ENCODE measurements around the gene SLC1A3. TPM values are rescaled to one million over a fixed set of nuclear protein-coding genes. Genes with fewer than 3 reads are reported as not detected.

SLC1A3 gene
- total and polyA plus RNA-seq, 11 donors, result 49.5 to 153 (median 66.1) TPM

DNA sequence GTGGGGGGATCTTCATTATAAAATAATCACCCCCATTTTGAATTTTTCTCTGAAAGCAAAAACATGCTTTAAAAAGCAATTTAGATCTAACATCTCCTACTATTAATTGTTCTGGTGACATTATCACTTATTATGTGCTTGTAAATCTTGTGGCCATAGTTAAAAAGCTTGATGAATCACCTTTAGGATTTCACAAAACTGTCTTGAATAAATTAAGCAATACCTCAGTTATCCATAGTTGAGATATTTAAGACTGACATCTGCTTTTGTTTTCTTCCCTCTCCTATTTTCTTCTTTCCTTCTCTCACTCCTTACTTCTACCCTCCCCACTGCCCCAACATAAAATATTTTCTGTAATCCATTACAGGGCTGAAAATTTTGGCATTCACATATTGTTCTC is 84.8 kb downstream of the SLC1A3 start:
- H3K27ac ChIP-seq, result peak overlapping the region in 11 of 12 donors; percentile 7 to 84 (median 64)
- H3K27me3 ChIP-seq, result no peaks in the 10 kb centered on the region
- H3K4me3 ChIP-seq, result no peak overlapping the region
- TF ChIP-seq POLR2A (IDR thresholded peaks at IDR 0.05), result no peak
- H3K9me3 ChIP-seq, result no peaks in the 10 kb centered on the region
- H3K4me1 ChIP-seq, result peaks cover 0 to 51% (median 25%) of the 10 kb centered on the region in 12 donors
- DNase-seq (no peak), ATAC-seq (no peak)
- H3K36me3 ChIP-seq, result peaks cover 0 to 9% (median 0%) of the 10 kb centered on the region in 9 donors
- intact Hi-C loops (cut with DNase I), result loop anchor here in 7 of 10 donors (2.0 to 10.0 kb wide), 10 partner anchors 84 to 516 kb away; partner anchors contain the start of genes SLC1A3 (in 6 of the 7) and RANBP3L (in 1 of the 7)

DNA sequence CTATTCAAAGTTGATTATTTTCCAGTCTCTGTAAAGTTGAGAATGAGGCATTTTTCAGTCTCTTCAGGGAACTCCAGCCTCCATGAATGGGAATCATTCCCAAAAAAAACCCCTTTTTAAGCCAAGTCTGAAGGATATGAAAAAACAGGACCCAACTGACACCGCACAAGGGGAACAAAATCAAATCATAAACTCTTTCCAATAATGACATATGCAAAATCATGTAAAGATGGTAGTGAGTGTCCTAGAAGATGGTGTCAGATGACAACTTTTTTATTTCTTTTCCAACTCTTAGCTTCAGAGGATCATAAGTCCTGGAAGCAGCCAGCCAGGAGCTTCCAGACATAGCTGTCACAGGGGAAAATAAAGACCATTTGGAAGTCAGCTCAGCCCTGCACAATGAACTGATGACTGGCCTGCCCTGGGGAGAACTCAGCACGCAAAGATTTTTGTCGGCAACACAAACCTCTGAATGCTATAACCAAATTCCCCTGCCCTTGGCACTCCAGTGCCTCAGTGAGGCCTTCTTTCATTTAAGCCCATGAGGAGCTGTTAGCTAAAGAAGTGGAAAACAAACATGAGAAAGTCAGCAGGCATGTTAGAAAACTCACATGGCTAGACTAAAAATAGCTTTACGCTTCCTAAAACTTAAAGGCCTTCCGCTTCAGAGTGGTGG is 85.4 kb downstream of the SLC1A3 start:
- TF ChIP-seq POLR2A (IDR thresholded peaks at IDR 0.05), result no peak
- TF ChIP-seq, protein P1, sequence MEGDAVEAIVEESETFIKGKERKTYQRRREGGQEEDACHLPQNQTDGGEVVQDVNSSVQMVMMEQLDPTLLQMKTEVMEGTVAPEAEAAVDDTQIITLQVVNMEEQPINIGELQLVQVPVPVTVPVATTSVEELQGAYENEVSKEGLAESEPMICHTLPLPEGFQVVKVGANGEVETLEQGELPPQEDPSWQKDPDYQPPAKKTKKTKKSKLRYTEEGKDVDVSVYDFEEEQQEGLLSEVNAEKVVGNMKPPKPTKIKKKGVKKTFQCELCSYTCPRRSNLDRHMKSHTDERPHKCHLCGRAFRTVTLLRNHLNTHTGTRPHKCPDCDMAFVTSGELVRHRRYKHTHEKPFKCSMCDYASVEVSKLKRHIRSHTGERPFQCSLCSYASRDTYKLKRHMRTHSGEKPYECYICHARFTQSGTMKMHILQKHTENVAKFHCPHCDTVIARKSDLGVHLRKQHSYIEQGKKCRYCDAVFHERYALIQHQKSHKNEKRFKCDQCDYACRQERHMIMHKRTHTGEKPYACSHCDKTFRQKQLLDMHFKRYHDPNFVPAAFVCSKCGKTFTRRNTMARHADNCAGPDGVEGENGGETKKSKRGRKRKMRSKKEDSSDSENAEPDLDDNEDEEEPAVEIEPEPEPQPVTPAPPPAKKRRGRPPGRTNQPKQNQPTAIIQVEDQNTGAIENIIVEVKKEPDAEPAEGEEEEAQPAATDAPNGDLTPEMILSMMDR (IDR thresholded peaks at IDR 0.05), result no peak
- intact Hi-C loops (cut with DNase I), result loop anchor here (2.0 to 10.0 kb wide), 13 partner anchors 85 to 517 kb away; partner anchors contain the start of genes SLC1A3 (in 6 of the 10) and RANBP3L (in 1 of the 10)
- ATAC-seq, result peak in 3 of 4 donors; percentile 4 to 40 (median 16)
- peak overlapping the region; percentile 7 to 84 (median 54) for H3K27ac ChIP-seq
- no peaks in the 10 kb centered on the region for H3K27me3 ChIP-seq
- 37 to 50% (median 41%) methylated on average over 5 of the region's 5 CpGs for WGBS, 4 donors
- H3K36me3 ChIP-seq, result peaks cover 0 to 3% (median 0%) of the 10 kb centered on the region in 9 donors
- peak in 2 of 5 donors; percentile 25 to 53 for DNase-seq
- H3K4me1 ChIP-seq, result peaks cover 0 to 46% (median 25%) of the 10 kb centered on the region in 12 donors
- no peaks in the 10 kb centered on the region for H3K9me3 ChIP-seq
- no peak overlapping the region for H3K4me3 ChIP-seq

- WGBS, 4 donors, result 25 to 37% (median 30%) methylated on average over 31 to 44 of the region's 44 CpGs
- Histone ChIP-seq H3K27me3 (no peaks in the 10 kb centered on the region), H3K9me3 (no peaks in the 10 kb centered on the region), H3K27ac (peak overlapping the region; percentile 5 to 84 (median 49)), H3K36me3 (no peaks in the 10 kb centered on the region), H3K4me3 (peak overlapping the region in 9 of 12 donors; percentile 13 to 43 (median 34)), H3K4me1 (peaks cover 0 to 46% (median 25%) of the 10 kb centered on the region in 12 donors)
- TF ChIP-seq POLR2A (IDR thresholded peaks at IDR 0.05), result no peak
- TF ChIP-seq, protein P1 (IDR thresholded peaks at IDR 0.05), result peak; percentile 48 to 78 (median 68)
- ATAC-seq, result peak; percentile 75 to 88 (median 85)
- intact Hi-C loops (cut with DNase I), result loop anchor here (1.0 to 10.0 kb wide), 15 partner anchors 86 to 518 kb away; partner anchors contain the start of genes SLC1A3 (in 4 of the 10) and RANBP3L (in 1 of the 10)
- peak; percentile 73 to 89 (median 81) for DNase-seq
These were observed 86.7 kb downstream of the SLC1A3 start for GRCh38 chr5:36692791-36693763.

- Histone ChIP-seq H3K27me3 (no peaks in the 10 kb centered on the region), H3K27ac (no peak overlapping the region), H3K4me3 (no peak overlapping the region), H3K9me3 (no peaks in the 10 kb centered on the region), H3K36me3 (no peaks in the 10 kb centered on the region), H3K4me1 (peaks cover 0 to 43% (median 26%) of the 10 kb centered on the region in 12 donors)
- WGBS, 4 donors, result 46 to 60% (median 52%) methylated on average over 5 of the region's 5 CpGs
- no peak for ATAC-seq
- DNase-seq, result no peak
- intact Hi-C loops (cut with DNase I), result loop anchor here in 6 of 10 donors (5.0 to 10.0 kb wide), 7 partner anchors 87 to 520 kb away; partner anchors contain the start of genes SLC1A3 (in 4 of the 6) and RANBP3L (in 1 of the 6)
- no peak for TF ChIP-seq POLR2A (IDR thresholded peaks at IDR 0.05)
- TF ChIP-seq, protein P1 (IDR thresholded peaks at IDR 0.05), result no peak
These were observed 87.9 kb downstream of the SLC1A3 start for GRCh38 chr5:36694351-36694750.

Data from heart left ventricle (tissue), 16 donors.